ENCODE measurements around the gene CAT.

The CAT gene

DNA sequence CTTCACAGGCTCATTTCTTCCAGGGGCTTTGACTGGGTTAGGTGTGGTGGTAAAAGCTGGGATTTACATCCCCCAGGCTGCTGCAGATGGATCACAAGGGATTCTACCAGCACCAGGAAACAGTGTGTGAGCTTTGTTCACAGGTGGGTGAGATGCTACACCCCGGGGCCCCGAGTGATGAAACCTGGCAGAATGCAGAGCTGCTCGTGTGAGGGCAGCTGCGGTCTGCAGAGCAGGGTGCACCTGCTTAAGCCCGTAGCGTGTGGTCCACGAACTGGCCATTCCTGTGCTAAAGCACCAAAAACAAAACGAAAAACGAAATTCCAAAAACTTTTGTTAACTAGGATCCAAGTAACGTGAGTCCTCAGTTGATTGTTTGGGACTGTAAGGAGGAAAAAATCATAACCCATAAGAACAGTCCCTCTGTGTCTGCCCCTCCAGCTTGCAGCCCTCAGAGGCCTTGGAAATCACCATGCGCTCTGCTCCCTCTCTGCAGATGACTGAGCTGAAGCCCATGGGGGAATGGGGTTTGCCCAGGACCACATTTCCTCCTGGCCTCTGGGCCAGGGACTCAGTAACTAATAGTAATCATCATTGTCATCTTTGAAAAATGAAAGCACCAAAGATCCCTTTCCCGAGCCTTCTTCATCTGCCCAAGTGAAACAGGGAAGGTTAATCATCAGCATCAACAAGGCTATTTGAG, 50.3 kb downstream of the CAT start:
- Histone ChIP-seq H3K27me3 (ENCODE audit: insufficient read depth, low read length) (no peaks in the 10 kb centered on the region), H3K4me3 (ENCODE audit: low read length) (no peak overlapping the region), H3K36me3 (ENCODE audit: insufficient read depth, low read depth, low read length) (no peaks in the 10 kb centered on the region), H3K9ac (ENCODE audit: low read depth, low read length) (no peak overlapping the region), H3K9me3 (ENCODE audit: insufficient read depth, low read depth, low read length) (no peaks in the 10 kb centered on the region), H3K27ac (ENCODE audit: low read length) (no peak overlapping the region), H3K4me1 (ENCODE audit: insufficient read depth, low read length) (no peaks in the 10 kb centered on the region)

DNA sequence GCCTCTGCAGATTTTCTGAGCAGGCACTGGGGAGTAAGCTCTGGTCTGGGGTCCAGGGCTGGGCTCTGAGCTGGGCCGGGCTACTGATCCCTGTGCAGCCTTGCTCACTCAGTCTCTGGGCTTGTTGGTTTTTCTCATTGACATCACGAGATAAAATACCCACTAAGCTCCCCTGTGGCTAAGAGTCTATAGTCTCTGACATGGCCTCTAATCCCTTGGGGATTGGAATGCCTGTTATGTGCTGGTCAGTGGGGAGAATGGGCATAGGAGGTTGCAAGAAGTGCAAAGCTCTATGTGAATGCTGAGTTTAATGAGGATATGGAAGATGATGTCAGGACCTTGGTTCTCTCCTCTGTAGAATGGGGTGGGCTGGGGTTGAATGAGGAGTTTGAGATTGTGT, 51.6 kb downstream of the CAT start:
- no peak overlapping the region for H3K9ac ChIP-seq (ENCODE audit: low read depth, low read length)
- H3K9me3 ChIP-seq (ENCODE audit: insufficient read depth, low read depth, low read length): no peaks in the 10 kb centered on the region
- no peaks in the 10 kb centered on the region for H3K36me3 ChIP-seq (ENCODE audit: insufficient read depth, low read depth, low read length)
- no peak overlapping the region for H3K4me3 ChIP-seq (ENCODE audit: low read length)
- no peaks in the 10 kb centered on the region for H3K27me3 ChIP-seq (ENCODE audit: insufficient read depth, low read length)
- no peaks in the 10 kb centered on the region for H3K4me1 ChIP-seq (ENCODE audit: insufficient read depth, low read length)
- H3K27ac ChIP-seq (ENCODE audit: low read length): no peak overlapping the region

DNA sequence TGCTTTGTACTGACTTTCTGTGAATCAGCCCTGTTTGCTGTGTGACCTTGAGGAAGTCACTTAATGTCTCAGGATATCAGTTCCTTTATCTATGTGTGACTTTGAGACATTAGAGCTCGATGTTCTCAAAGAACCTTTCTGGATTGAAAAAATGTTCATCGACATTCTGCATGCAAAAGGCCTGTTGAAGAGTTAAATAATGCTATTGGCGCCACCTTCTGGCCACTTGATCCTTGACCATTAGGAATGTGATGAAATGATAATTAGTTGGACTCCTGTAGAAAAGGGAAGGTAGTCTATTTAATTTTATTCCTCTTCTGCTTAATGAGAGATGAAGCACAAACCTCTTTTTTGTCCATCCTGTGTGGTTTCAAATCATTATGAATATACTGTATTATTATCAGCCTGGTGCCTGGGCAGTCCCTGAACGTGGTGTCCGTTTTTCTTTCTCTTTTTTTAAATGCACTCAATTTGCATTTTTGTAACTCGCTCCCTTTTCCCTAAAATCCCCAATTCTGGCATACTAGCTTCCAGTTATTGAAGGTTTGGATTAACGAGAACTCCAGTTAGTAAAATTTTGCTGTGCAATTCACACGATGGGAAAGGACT, 54.2 kb downstream of the CAT start:
- Histone ChIP-seq H3K36me3 (ENCODE audit: insufficient read depth, low read depth, low read length) (no peaks in the 10 kb centered on the region), H3K4me3 (ENCODE audit: low read length) (no peak overlapping the region), H3K4me1 (ENCODE audit: insufficient read depth, low read length) (no peaks in the 10 kb centered on the region), H3K27ac (ENCODE audit: low read length) (no peak overlapping the region), H3K9me3 (ENCODE audit: insufficient read depth, low read depth, low read length) (no peaks in the 10 kb centered on the region), H3K27me3 (ENCODE audit: insufficient read depth, low read length) (no peaks in the 10 kb centered on the region), H3K9ac (ENCODE audit: low read depth, low read length) (no peak overlapping the region)

DNA sequence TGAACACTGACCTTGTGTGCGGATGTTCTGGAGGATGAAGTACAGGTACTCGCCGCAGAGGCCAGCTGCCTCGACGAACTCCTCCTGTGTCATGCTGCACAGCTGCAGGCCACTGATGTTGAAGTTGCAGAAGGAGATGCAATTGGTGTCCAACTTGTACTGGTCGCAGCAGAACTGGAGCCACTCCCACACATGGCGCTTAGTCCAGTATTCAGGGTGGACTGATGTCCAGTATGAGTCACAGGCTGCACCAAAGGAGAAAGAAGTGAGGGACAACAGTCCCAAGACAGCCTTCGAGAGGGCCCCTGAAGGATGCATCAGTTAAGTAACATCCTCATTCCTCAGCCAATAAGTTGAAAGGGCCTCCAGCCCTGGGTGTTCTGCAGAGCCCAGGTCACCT, 54.7 kb downstream of the CAT start:
- H3K4me1 ChIP-seq (ENCODE audit: insufficient read depth, low read length): no peaks in the 10 kb centered on the region
- no peaks in the 10 kb centered on the region for H3K9me3 ChIP-seq (ENCODE audit: insufficient read depth, low read depth, low read length)
- no peaks in the 10 kb centered on the region for H3K27me3 ChIP-seq (ENCODE audit: insufficient read depth, low read length)
- no peaks in the 10 kb centered on the region for H3K36me3 ChIP-seq (ENCODE audit: insufficient read depth, low read depth, low read length)
- no peak overlapping the region for H3K9ac ChIP-seq (ENCODE audit: low read depth, low read length)
- H3K4me3 ChIP-seq (ENCODE audit: low read length): no peak overlapping the region
- no peak overlapping the region for H3K27ac ChIP-seq (ENCODE audit: low read length)

DNA sequence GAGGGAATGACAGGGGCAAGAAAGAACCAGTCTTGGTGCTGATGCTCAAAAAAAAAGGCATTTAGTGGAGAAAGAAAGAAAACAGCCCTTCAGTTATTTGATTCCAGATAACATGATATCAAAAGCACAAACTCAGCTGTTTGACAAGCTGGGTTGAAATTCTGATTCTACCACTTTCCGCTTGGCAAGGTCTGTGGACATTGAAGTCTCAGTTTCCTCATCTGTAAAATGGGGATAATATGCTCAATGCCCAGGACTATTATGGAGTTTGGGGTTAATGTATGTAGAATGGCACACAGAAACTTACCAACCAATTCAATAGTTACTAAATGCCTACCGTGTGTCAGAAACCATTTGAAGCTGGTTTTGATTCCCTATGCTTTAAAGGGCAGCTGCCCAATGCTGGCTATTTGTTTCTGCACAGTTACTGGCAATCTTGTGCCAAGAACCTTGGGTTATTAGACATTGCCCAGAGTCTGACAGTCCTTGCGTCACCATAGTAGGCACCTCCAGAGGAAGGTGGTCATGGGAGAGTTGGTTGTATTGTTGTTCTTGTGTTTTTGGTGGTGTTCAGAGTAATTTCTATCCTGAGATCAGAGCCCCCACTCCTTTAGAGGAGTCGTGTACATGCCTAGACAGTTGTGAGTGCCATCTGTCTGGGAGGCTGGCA, 55.3 kb downstream of the CAT start:
- Histone ChIP-seq H3K36me3 (ENCODE audit: insufficient read depth, low read depth, low read length) (no peaks in the 10 kb centered on the region), H3K4me1 (ENCODE audit: insufficient read depth, low read length) (no peaks in the 10 kb centered on the region), H3K4me3 (ENCODE audit: low read length) (no peak overlapping the region), H3K9me3 (ENCODE audit: insufficient read depth, low read depth, low read length) (no peaks in the 10 kb centered on the region), H3K9ac (ENCODE audit: low read depth, low read length) (no peak overlapping the region), H3K27ac (ENCODE audit: low read length) (no peak overlapping the region), H3K27me3 (ENCODE audit: insufficient read depth, low read length) (no peaks in the 10 kb centered on the region)

DNA sequence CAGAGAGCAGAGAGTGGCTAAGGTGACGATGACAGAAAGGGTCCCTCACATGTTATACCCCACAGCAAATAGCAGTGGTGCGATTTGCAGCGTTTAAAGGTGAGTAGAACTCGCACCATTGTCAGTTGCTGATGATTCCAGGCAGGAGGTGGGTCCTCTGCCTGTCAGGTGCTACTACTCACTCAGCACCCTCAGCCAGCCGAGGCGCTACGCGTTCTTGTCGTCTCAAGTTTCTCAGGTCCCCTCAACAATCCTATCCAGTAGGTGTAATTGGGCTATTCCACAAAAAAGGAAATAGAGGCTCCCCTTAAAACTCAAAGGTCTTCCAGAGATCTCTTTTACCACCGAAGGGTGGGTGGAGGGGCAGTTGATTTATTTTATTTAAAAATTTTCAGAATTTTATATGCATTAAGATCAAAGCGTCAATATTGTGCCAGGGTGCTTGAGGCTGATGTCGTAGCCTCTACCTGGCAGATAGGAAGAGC, 56.5 kb downstream of the CAT start:
- no peak overlapping the region for H3K9ac ChIP-seq (ENCODE audit: low read depth, low read length)
- no peak overlapping the region for H3K4me3 ChIP-seq (ENCODE audit: low read length)
- no peaks in the 10 kb centered on the region for H3K36me3 ChIP-seq (ENCODE audit: insufficient read depth, low read depth, low read length)
- no peaks in the 10 kb centered on the region for H3K4me1 ChIP-seq (ENCODE audit: insufficient read depth, low read length)
- H3K27me3 ChIP-seq (ENCODE audit: insufficient read depth, low read length): no peaks in the 10 kb centered on the region
- no peaks in the 10 kb centered on the region for H3K9me3 ChIP-seq (ENCODE audit: insufficient read depth, low read depth, low read length)
- no peak overlapping the region for H3K27ac ChIP-seq (ENCODE audit: low read length)

DNA sequence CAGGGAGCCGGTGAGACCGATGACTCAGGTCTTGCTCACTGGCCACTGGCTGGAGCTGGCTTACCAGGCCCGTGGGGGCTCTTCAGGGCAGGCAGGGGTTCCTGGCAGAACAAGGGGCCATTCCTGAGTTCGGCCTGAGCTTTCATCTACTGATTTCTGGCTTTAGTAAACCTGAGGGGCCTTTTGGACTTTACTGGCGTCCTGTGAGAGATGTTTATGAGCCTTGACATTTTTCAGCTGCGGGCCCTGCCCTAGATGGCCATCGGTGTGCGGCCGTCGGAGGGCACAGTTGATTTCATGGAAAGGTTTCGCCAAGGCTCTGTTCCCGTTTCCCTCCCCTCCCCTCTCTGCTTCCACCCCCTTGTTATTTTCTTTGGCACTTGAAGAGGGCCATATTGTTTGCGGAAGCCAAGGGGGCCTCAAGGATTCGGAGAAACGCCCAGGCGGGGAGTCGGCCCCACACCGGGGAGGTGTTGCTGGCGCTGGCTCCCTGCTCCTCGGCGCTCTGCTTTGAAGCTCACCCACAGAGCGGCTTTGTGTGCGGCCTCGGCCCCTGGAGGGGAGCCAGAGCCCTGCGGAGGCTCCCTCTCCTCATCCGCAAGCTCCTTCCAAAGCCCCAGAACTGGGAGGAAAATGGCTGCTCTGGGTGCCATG, 57.1 kb downstream of the CAT start:
- H3K36me3 ChIP-seq (ENCODE audit: insufficient read depth, low read depth, low read length): no peaks in the 10 kb centered on the region
- H3K9me3 ChIP-seq (ENCODE audit: insufficient read depth, low read depth, low read length): no peaks in the 10 kb centered on the region
- no peak overlapping the region for H3K27ac ChIP-seq (ENCODE audit: low read length)
- H3K9ac ChIP-seq (ENCODE audit: low read depth, low read length): no peak overlapping the region
- H3K27me3 ChIP-seq (ENCODE audit: insufficient read depth, low read length): no peaks in the 10 kb centered on the region
- no peaks in the 10 kb centered on the region for H3K4me1 ChIP-seq (ENCODE audit: insufficient read depth, low read length)
- no peak overlapping the region for H3K4me3 ChIP-seq (ENCODE audit: low read length)

DNA sequence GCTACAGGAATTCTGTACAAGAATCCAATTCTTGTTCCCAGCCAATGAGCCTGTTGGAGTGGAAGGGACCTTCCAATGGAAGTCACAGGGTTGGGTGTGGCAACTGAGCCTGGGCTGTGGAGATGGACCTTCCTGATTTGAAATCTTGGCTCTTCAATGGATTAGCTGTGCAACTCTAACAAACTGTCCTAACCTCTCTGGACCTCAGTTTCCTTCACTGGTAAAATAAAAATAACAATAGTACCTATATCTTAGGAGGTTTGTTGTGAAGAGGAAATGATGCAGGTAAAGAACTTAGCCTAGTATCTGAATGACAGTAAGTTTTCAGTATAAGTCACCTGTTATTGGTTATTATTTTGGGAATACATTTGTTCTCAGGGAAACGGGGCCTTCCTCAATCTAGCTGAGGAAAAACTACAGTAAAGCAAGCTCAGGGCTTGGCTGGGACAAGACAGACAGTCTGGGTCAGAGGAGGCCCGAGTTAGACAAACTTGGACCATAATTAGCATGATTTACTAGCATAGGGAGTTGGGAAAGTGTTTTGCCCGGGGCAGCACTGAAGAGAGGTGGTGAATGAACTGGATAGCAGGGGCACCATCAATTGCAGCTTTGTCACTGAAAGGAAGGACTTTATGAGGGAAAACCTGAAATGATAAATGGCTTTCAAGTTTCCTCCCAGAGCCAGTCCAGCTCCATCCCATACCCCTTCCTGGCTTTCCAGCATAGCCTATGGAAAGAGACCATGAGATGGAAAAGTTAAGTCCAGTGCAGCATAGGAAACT, 61.2 kb downstream of the CAT start:
- Histone ChIP-seq H3K4me3 (ENCODE audit: low read length) (no peak overlapping the region), H3K4me1 (ENCODE audit: insufficient read depth, low read length) (no peaks in the 10 kb centered on the region), H3K27ac (ENCODE audit: low read length) (no peak overlapping the region), H3K36me3 (ENCODE audit: insufficient read depth, low read depth, low read length) (no peaks in the 10 kb centered on the region), H3K9ac (ENCODE audit: low read depth, low read length) (no peak overlapping the region), H3K27me3 (ENCODE audit: insufficient read depth, low read length) (no peaks in the 10 kb centered on the region), H3K9me3 (ENCODE audit: insufficient read depth, low read depth, low read length) (no peaks in the 10 kb centered on the region)

DNA sequence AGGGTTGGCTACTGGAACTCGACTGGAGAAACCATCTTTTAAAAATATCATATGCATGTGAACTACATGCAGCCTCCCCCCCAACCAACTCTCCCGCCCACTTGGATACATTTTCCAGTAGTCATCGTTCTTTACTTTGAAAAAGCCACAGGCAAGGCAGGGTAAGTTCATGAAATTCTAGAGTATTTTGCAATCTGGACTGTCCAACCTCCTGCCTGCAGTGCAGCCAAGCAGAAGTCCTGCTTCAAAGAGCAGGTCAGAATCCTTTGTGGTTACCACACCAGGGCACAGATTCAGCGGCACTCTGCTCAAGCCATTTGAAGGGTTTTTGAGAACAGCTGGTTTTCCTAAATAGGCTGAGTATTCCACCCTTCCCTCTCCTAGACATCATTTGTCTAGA, 62.8 kb downstream of the CAT start:
- Histone ChIP-seq H3K4me3 (ENCODE audit: low read length) (no peak overlapping the region), H3K36me3 (ENCODE audit: insufficient read depth, low read depth, low read length) (no peaks in the 10 kb centered on the region), H3K27ac (ENCODE audit: low read length) (no peak overlapping the region), H3K27me3 (ENCODE audit: insufficient read depth, low read length) (no peaks in the 10 kb centered on the region), H3K9me3 (ENCODE audit: insufficient read depth, low read depth, low read length) (no peaks in the 10 kb centered on the region), H3K4me1 (ENCODE audit: insufficient read depth, low read length) (no peaks in the 10 kb centered on the region), H3K9ac (ENCODE audit: low read depth, low read length) (no peak overlapping the region)

DNA sequence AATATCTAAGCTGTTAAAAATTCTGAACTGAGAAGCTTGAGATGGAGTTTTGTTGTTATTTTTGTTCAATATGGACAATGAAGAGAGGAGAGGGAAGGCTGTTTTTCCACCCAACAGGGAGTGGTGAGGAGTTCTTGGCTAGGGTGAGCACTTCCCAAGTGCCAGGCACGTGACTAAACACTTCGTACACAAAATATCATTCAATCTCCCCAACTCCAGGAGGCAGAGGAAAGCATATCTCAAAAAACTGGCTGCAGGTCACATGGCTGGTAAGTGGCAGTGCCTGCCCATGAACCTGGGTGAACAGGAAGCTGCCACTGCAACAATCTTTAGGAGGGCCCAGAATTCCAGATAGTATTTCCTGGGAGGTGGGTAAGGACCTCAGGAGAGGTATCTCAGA, 63.2 kb downstream of the CAT start:
- no peak overlapping the region for H3K27ac ChIP-seq (ENCODE audit: low read length)
- no peak overlapping the region for H3K9ac ChIP-seq (ENCODE audit: low read depth, low read length)
- no peaks in the 10 kb centered on the region for H3K4me1 ChIP-seq (ENCODE audit: insufficient read depth, low read length)
- H3K36me3 ChIP-seq (ENCODE audit: insufficient read depth, low read depth, low read length): no peaks in the 10 kb centered on the region
- H3K4me3 ChIP-seq (ENCODE audit: low read length): no peak overlapping the region
- H3K9me3 ChIP-seq (ENCODE audit: insufficient read depth, low read depth, low read length): no peaks in the 10 kb centered on the region
- no peaks in the 10 kb centered on the region for H3K27me3 ChIP-seq (ENCODE audit: insufficient read depth, low read length)

DNA sequence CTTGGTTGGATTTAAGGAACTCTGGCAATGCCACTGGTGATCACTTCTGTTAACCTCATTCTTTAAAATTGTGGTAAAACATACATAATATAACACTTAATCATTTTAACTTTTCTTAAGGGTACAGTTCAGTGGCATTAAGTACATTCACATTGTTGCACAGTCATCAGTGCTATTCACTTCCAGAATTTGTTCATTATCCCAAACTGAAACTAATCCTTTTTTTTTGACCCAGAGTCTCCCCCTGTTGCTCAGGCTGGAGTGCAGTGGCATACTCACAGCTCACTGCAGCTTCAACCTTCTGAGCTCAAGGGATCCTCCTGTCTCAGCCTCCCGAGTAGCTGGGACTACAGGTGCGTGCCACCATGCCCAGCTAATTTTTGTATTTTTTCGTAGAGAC, 64.2 kb downstream of the CAT start:
- Histone ChIP-seq H3K4me1 (ENCODE audit: insufficient read depth, low read length) (no peaks in the 10 kb centered on the region), H3K36me3 (ENCODE audit: insufficient read depth, low read depth, low read length) (no peaks in the 10 kb centered on the region), H3K9me3 (ENCODE audit: insufficient read depth, low read depth, low read length) (no peaks in the 10 kb centered on the region), H3K27ac (ENCODE audit: low read length) (no peak overlapping the region), H3K27me3 (ENCODE audit: insufficient read depth, low read length) (no peaks in the 10 kb centered on the region), H3K4me3 (ENCODE audit: low read length) (no peak overlapping the region), H3K9ac (ENCODE audit: low read depth, low read length) (no peak overlapping the region)
